GDM1 (cell line): ENCODE data around the gene MTM1.

Experiments used
- DNase-seq: peaks from one replicate; lab custom pipeline; 2025; lab: John Stamatoyannopoulos, UW

Gene MTM1

DNA sequence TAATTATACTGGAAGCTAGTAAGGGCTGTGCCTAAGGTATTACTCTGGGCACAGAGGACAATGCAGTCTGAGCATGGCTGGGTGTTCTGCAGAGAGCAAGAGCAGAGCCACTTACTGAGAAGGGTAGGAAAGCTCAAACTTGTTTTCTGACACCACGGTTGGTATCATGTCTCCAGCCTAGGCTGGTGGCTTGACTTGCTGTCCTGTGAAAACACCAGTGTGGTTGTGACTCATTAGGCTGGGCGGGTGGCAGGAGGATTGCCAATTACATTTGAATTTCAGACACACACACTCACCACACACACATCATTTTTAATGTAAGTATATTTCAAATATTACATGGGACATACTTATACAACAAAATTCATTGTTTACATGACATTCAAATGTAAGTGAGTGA is 19.7 kb upstream of the MTM1 start:
- no peak for DNase-seq

DNA sequence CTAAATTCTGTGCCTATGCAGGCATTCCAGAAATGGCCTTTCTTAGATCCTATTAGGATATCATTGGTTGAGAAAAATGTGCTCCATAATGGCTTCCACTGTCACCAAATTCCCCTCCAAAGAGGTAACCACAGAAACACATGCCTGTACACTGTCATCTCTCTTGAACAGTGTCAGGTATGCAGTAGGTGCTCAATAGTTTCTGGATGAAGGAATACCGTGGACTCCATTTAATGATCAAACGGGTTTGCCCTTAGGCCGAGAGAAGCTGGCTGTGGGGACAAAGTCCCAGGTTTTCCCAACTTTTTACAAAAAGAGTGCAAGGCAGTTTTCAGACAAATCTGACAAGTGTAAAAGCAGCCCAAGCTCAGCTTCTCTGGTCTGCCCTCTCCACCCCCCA is 16.5 kb upstream of the MTM1 start:
- no peak for DNase-seq

DNA sequence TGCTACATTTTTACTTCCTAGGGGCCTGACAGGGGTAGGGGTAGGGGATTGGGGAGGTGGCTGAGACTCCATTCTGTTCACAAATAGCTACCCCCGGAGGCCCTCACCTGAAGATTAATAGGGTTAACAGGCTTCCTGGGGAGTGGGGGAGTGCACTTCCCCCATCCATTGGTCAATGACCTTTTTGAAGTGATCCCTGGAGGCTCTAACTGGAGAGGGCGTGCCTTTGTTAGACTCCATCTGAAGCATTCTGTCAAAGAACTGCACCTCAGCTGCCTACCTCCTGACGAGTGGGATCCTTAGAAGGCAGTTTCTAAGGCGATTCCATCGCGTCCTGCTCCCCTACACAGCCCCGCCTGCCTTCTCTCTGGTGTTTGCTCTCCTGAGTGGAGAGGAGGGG is 10.0 kb upstream of the MTM1 start:
- no peak for DNase-seq

DNA sequence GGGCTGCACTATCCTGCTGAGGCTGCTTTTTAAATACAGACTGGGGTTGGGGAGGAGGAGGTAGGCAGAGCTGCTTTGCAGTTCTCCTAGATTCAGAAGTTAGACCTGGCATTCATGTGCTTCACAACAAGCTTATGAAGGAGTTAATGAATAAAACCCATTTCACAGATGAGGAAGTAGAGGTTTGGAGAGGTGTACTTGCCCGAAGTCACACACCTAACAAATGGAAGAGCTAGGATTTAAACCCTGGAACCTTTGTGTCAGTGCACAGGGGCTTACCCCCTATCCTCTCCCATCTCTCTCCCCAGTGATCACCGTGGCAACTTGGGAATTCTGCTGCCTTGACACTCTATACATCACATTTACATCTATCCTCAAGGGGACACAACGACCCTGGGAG is 3.6 kb upstream of the MTM1 start:
- no peak for DNase-seq

DNA sequence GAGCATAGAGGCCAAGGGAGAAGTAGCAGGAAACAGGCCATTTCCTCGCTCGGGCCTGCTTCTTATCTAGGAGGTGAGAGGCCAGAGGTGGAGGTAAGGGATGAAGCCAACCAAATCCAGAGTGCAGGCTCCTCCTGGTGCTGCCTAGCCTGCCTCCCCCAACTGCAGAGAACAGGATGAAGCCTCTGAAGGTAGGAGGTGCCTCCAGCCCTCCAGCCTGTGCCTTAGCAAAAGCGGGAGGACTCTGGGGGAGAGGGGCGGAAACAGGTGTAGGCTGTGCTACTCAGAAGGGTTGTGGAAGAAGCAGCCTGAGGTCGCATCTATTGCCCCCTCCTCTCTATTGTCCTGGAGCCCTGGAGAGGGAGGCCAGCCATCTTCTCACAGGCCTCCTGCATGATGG is 2.9 kb upstream of the MTM1 start:
- DNase-seq: no peak

DNA sequence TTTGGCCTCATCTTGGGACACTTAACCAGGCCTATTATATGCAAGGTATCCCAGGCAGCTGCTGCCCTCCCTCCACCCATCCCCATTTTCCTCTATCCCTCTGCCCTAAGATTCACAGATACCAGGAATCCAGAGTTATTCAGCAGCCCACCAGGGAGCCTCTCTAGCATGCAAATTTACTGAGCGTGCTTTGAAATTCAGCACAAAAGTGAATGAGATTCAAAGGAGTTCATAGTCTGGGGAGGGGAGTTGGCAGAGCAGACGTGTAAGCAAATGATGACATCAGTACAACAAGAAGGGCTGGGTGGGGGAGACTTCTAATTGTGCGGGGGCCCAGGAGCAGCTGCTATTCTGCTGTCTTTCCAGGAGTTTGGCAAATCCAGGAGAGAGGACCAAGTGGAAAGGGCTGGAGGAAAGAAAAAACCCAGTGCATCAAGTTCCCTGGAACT is 1.7 kb upstream of the MTM1 start:
- DNase-seq: no peak

DNA sequence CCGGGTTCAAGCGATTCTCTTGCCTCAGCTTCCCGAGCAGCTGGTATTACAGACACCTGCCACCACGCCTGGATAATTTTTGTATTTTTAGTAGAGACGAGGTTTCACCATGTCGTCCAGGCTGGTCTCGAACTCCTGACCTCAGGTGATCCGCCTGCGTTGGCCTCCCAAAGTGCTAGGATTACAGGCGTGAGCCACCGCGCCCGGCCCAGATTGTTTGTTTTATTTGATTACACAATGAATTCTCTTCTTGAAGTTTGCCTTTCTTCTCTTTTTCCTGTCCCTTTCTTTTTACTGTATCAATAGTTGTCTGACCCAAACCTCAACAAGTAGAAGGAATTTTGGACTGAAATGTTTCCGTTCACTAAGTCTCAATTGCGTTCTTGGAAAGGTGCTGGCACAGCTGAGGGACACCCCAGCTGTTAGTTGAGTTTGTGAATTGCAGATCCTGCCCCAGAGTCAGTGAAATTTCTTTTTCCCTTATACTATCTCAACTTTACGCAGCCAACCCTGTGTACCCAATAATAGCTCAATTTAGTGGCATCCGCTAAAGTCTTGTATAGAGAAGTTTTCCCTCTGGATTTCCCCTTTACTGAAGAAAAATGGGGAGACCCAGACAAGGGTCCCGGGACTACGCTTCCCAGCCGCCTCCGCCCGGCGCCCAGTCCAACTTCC is 639 bp upstream of the MTM1 start:
- no peak for DNase-seq

DNA sequence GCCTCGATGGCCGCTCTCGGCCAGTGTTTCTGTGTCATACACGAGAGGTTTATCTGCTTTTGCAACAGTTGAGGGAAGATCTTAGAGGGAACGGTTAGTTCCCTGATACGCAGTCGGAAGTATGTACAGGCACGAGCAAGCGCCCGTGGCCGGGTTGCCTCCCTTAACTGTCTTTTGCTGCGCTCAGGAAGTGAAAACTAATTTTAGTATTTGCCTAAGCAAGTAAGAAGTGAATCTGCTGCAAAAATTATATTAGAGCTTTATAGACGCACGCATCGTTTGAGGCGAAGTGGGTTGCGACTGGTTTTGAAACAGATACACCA is 695 bp downstream of the MTM1 start:
- DNase-seq: no peak

DNA sequence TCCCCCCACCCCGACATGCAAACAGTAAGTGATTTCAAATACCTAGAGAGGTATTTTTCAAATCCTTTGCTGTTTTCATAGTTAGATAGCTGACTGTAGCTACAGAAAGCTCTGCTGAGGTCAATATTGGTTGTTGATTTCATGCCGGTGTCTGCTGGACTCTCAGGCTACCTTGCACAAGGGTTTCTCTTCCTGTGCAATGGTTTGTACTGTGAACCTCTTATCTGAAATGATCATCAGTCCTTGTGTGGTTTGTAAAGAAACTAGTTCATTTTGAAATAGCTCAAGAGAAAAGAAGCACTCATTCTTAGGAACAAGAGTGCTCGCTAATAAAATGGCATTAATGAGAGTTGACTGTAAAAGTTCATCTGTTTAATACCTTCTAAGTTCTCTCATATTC is 2.1 kb downstream of the MTM1 start:
- no peak for DNase-seq

DNA sequence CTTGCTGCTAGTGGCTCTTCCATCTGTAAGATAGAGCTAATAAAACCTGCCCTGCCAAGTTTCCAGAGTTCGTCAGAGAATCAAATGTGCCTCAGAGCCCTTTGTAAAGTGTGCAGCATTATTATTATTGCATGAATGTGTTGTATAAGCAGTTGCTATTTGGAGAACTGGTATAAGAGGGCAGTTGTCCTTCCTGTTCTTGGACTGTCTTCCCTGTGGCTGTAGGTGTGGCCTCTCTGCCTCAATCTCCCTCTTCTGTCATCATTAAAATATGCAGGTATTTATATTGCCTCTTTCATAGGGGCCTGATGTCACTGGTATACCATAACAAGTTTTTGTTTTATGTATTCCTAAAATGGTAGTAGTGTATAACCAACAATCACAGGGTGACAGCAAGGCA is 3.8 kb downstream of the MTM1 start:
- no peak for DNase-seq

DNA sequence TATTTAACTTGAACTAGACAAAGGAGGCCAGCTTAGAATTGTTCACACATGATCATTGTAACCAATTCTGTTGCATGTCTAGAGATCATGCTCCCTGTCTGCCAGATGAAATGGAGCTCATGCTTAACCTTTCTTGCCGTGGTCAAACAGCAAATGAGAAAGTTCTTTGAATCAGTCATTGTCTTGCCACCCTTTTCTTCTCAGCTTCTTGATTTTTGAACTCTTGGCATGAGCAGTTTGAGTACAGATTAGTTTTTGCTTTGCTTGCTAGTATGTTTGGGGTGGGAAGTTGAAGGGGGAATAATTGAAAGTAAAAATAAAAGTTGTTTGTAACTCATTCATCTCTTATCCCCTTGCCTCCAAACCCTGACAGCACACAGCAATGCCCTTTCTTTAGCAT is 4.7 kb downstream of the MTM1 start:
- DNase-seq: no peak

DNA sequence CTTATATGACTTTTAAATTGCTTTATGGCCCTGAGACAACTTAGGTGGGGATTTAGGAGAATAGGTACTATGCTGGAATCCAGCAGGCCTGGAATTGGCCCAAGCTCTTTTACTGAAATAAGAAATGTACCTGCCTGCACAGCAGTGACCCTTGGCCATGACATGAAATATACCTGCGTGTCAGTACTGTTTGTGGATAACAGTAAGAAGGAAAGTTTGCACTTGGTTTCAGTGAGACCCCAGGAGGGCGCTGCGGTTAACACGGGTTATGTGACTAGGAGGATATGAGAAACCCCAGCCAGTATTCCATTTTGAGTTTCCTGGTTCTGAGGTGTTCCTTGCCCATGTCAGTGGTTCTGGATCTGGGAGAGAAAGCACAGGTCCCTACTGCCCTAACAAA is 5.3 kb downstream of the MTM1 start:
- DNase-seq: no peak

DNA sequence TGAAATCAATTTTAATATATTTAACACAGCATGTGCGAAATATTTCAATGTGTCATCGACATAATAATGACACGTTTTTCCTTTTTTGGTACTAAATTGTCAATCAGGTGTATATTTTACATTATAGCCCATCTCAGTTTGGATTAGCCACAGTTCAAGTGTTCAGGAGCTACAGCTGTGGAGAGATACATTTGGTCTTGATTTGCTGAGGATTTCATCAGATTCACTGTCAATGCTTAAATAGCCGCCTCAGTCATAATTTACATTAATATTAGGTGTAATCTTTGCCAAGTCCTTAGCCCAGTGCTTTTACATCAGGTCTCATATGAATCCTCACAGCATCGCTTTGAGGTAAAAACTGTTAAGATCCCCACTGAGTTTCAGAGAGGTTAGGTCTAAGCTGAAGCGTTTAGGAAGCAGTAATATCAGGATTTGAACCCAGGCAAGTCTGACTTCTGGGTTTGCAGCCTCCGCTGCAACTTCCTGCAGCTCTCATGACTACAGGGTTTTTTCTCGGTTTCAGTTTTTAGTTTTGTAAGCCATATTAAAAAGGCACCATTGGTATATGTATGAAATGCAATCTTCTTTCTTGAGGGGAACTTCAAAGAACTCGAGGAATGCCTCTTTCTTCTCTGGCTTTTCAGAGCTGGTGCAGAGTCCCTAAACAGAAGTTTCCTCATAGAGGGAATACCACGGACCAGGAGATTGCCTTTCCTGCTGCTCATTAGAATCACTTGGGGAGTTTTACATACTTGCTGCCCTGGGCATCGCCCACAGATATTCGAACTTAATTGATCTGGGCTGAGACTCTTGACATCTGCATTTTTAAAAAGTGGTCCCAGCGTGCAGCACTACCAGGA is 6.4 kb downstream of the MTM1 start:
- DNase-seq: no peak

DNA sequence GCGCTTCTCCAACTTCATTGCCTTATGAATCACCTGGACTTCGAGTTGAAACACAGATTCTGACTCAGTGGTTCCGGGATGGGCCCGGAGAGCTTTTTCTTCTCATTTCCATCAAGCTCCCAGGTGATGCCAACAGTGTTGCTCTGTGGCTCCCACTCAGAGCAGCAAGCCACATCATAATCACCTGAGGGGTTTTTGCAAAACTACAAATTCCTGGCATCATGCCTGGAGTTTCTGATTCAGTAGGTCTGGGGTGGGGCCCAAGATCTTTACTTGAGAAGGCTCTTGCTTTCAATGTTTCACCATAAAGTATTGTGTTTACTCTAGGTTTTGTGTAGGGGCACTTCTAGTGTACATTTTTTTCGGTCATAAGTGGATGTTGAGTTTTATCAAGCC is 7.0 kb downstream of the MTM1 start:
- no peak for DNase-seq

DNA sequence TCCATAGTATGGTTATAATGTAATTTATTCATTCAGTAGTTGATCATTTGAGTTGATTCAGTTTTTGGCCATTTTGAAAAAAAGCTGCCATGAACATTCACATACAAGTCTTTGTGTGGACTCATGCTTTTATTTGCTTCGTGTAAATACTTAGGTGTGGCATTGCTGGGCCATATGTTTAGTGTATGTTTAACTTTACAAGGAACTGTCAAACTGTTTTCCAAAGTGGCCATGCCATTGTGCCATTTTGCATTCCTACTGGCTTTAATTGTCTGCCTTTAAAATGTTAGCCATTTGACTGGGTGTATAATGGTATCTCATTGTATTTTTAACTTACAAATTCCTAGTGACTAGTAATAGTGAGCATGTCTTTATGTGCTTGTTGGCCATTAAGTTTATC is 8.8 kb downstream of the MTM1 start:
- no peak for DNase-seq

DNA sequence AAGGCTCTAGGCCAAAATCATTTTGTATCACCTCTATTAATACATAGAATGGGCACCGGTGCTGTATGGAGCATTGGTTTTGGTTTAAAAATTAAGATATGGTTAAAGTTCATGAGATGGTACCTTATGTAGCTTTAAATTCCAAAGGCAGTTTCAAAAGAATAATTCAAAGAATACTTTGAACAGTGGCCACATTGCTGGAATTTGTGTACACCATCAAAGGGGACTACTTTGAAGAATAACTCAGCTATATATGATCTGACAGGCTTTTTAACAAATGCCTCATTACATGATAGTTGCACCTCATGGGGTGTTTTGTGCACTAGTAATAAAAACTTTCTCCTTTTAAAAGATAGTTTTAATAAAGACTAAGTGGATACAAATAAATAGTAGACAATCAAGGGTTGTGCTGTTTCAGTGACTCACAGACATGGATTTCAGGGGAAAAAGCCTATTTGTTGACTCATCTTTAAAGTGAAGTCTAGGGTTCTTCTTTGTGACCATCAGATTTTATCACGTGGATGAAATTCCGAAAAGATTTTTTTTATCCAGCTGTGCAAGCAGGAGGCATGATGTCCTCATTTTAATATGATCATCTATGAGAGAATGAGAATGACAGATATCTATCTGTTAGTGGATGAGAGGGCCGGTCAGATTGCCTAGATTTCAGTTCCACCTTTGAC is 12.8 kb downstream of the MTM1 start:
- no peak for DNase-seq

DNA sequence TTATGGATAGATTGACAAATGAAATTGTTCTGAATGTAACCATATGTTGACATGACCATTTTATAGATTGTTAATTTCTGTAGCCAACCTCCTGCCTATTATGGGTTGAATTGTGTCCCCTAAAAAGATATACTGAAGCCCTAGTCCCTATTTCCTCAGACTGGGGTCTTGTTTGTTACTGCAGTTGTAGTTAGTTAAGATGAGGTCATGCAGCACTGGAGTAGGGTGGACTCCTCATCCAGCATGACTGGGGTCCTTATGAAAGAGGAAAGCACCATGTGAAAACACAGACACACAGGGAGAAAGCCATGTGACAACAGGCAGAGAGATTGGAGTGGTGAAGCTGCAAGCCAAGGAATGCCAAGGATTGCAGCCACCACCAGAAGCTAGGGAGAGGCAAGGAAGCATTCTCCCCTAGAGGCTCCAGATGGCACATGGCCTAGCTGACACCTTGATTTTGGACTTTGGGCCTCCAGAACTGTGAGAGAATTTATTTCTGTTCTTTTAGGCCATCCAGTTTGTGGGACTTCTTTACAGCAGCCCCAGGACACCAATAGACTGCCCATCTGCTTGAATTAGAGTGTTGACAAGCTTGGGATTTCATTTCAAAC is 14.0 kb downstream of the MTM1 start:
- no peak for DNase-seq

DNA sequence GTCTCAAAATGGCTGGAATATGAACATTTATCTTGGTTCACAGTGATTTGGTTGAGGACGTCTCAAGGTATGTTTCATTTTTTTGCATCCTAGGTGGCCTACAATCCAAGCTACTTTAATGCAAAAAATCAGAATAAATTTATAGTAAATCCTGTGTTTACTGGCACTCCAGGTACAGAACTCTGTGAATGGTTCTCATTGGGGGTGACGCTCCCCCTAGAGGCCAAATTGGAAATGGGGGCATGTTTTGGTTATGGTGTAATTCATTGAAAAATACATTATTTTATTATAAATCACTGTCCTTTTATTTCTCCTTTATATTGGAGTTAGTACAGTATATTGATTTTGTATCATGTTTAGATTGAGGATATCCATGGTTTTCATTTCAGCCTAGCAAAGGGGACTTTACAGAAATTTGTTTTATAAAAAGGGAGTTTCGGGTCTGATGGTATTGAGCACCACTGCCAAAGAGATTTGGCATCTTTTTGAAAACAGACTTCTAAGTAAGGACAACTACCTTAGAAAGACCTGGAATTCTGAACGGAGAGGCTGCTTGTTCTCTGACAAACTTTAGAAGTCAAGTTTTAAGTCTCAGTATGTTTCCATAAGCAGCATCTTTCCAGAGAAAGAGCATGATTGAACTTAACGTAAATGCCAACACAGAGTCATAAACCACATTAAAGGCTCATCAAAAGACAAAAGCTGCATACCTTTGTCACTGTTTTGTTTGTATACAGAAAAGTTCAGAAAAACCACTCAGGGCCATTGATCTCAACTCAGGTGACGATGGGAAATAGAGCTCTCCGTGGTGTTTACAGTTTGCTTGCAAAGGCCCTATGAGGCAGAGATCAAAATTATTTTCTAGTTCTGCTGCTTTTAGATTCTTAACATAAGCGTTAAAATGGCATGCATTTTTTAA is 19.4 kb downstream of the MTM1 start:
- DNase-seq: no peak

DNA sequence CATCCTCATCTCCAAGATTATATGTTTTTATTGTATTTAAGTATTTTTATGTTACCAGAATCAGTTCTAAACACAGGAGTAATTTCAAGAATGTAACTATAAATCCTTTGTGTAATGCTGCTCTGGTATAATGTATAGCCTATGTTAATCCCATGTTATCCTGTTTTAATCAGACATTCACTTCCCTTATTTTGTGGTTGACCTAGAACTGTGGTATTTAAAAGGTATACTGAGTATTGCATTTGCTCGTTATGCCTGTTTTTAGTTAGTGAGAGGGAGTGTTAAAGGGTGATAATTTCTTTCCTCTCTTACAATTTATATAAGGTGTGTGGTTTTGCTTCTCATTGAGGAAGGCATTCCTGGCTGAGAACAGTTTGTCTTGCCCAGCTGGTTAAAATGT is 26.2 kb downstream of the MTM1 start:
- DNase-seq: no peak

DNA sequence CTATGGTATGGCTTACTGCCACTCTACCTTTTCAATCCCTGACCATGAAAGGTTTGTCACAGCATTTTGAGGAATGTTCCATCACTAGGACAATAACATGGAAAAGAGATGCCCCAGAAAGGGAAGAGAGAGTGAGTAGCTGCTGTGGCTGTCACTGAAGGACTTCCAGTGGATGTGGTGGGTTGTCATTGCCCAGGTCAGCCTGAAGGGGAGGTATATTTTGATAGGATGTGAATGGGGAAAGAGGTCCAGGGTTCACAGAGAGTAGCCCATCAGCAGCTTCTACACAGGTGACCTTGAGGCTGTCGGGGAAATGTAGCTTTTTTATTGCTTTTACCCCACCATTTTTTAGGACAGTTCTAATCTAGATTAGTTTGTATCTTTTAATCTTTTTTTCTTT is 30.8 kb downstream of the MTM1 start:
- no peak for DNase-seq

DNA sequence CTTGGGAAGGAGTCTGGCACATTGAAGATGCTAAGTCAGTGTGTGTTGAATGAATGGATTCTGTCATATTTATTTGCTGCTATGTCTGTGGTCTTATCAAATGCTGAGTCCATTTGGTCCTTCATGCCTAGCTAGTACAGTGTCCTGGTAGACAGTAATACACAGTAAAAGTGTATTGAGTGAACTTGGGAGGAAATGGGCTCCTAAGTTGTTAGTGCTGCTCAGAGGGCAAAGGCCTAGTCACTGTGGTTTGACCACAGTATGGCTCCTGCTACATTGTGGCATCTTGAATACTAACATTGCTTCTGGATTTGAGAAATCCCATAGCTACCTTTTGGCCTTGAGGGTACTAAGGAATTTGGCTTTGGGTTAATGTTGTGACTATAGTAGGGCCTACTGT is 33.9 kb downstream of the MTM1 start:
- no peak for DNase-seq

DNA sequence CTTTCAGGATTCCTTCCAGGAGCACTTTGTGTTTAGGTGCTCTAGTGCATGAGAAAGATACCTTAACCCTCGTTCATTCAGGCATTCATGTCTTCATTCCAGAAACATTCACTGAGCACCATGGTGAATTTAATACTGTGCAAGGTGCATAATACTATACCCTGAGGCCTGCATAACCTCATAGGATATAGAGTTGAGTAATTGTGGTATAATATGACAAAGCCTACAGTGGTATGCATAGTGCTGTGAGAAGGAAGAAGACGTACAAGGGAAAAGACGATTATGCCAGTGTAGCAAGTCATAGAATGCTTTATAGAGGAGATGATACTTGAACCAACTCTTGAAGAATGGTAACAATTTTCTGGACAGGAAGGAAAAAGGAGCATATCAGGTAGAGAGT is 34.3 kb downstream of the MTM1 start:
- DNase-seq: no peak
